GM23338 (cell line): ENCODE results near the gene TNS3. TPM values are rescaled to one million over a fixed set of nuclear protein-coding genes. Genes with fewer than 3 reads are reported as not detected.
A peak's percentile ranks its signal among the peaks of the same experiment; 100 is the strongest.

ENCODE experiments used
- ATAC-seq: fragments of 200-7000 bp; cut with Tn5 transposase; 3 replicates; pipeline ENCODE4 v1.9.1; 2020
- DNase-seq: peaks from one replicate; pipeline ENCODE4 v3.0.0-alpha.2; 2015; ENCODE audit warnings: low spot score
- H2AFZ ChIP-seq: fragments of 200-600 bp; sonication (generic); 2 replicates; pipeline ENCODE4 v1.8.0; 2016; ENCODE audit warnings: antibody characterized with exemption, mild to moderate bottlenecking, moderate library complexity
- H3F3A ChIP-seq: fragments of 200-600 bp; sonication (generic); replicated peaks from 2 replicates; pipeline ENCODE4 v1.8.0; 2017; ENCODE audit warnings: antibody characterized with exemption, mixed run types, low read depth
- H3K27ac ChIP-seq: fragments of 200-600 bp; sonication (generic); 2 replicates; pipeline ENCODE4 v1.6.1; 2016; ENCODE audit warnings: low read depth
- H3K27me3 ChIP-seq: fragments of 200-600 bp; sonication (generic); 2 replicates; pipeline ENCODE4 v1.8.0; 2016; ENCODE audit warnings: mild to moderate bottlenecking, mixed run types, moderate library complexity; ENCODE audit not compliant: insufficient read depth
- H3K36me3 ChIP-seq: fragments of 200-600 bp; sonication (generic); 2 replicates; pipeline ENCODE4 v1.8.0; 2016; ENCODE audit warnings: mild to moderate bottlenecking; ENCODE audit not compliant: insufficient read depth
- H3K4me1 ChIP-seq: fragments of 200-600 bp; sonication (generic); 2 replicates; pipeline ENCODE4 v1.8.0; 2016; ENCODE audit warnings: mild to moderate bottlenecking, moderate library complexity; ENCODE audit not compliant: insufficient read depth
- H3K4me2 ChIP-seq: fragments of 200-600 bp; sonication (generic); 2 replicates; pipeline ENCODE4 v1.7.1; 2017; ENCODE audit warnings: mixed run types
- H3K4me3 ChIP-seq: fragments of 200-600 bp; sonication (generic); 2 replicates; pipeline ENCODE4 v1.6.1; 2016; ENCODE audit warnings: mixed run types
- H3K79me2 ChIP-seq: fragments of 200-600 bp; sonication (generic); replicated peaks from 2 replicates; pipeline ENCODE4 v1.8.0; 2017; ENCODE audit warnings: mild to moderate bottlenecking; ENCODE audit not compliant: insufficient read depth
- H3K9me2 ChIP-seq: fragments of 200-600 bp; sonication (generic); 2 replicates; pipeline ENCODE4 v1.8.0; 2017; ENCODE audit not compliant: insufficient read depth
- H4K20me1 ChIP-seq: fragments of 200-600 bp; sonication (generic); replicated peaks from 2 replicates; pipeline ENCODE4 v1.8.0; 2017; ENCODE audit warnings: mild to moderate bottlenecking; ENCODE audit not compliant: insufficient read depth
- H3K27ac Mint-ChIP-seq: 2 replicates; pipeline ENCODE4 v1.8.0; 2020; ENCODE audit warnings: inconsistent platforms, mild to moderate bottlenecking, moderate library complexity, mixed read lengths
- H3K27me3 Mint-ChIP-seq: 3 replicates; pipeline ENCODE4 v1.8.0; 2022; ENCODE audit warnings: low read depth, mild to moderate bottlenecking, moderate library complexity, mixed read lengths, inconsistent platforms; ENCODE audit not compliant: insufficient read depth, poor library complexity
- H3K36me3 Mint-ChIP-seq: 3 replicates; pipeline ENCODE4 v1.8.0; 2021; ENCODE audit warnings: low read depth, mild to moderate bottlenecking, inconsistent platforms, moderate library complexity, mixed read lengths
- H3K4me1 Mint-ChIP-seq: 3 replicates; pipeline ENCODE4 v1.8.0; 2020; ENCODE audit warnings: mild to moderate bottlenecking, inconsistent platforms, mixed read lengths
- H3K4me3 Mint-ChIP-seq: 3 replicates; pipeline ENCODE4 v1.8.0; 2021; ENCODE audit warnings: moderate library complexity, mild to moderate bottlenecking, inconsistent platforms, mixed read lengths
- H3K9me3 Mint-ChIP-seq: 3 replicates; pipeline ENCODE4 v1.8.0; 2020; ENCODE audit warnings: moderate library complexity, mild to moderate bottlenecking, inconsistent platforms, mixed read lengths
- CREB1 ChIP-seq: fragments of 250-450 bp; sonication (Bioruptor Pico); IDR thresholded peaks from 2 replicates; pipeline ENCODE4 v1.5.0; 2020; ENCODE audit warnings: low read depth, mild to moderate bottlenecking, moderate library complexity
- CTCF ChIP-seq, 2 experiments: fragments of 200-600 bp in 1 of 2; sonication (generic) in 1 of 2; conservative IDR thresholded peaks; 2 replicates each; pipeline versions ENCODE4 v1.5.1 to v1.6.1; 2016 to 2017; ENCODE audit warnings: antibody characterized with exemption in 2 of 2, low read depth in 2 of 2, mild to moderate bottlenecking in 2 of 2, moderate library complexity in 1 of 2
- ETS1 ChIP-seq: IDR thresholded peaks from 2 replicates; pipeline ENCODE4 v1.6.1; 2016; ENCODE audit warnings: antibody characterized with exemption
- EZH2phosphoT487 ChIP-seq: fragments of 200-600 bp; sonication (generic); IDR thresholded peaks from one replicate; pipeline ENCODE4 v1.8.1; 2018; ENCODE audit warnings: antibody characterized with exemption; ENCODE audit not compliant: unreplicated experiment
- NANOG ChIP-seq: IDR thresholded peaks from 2 replicates; pipeline ENCODE4 v1.6.1; 2016; ENCODE audit warnings: antibody characterized with exemption, borderline replicate concordance
- STAT1 ChIP-seq: IDR thresholded peaks from one replicate; pipeline ENCODE4 v1.6.1; 2016; ENCODE audit warnings: antibody characterized with exemption; ENCODE audit not compliant: unreplicated experiment
- ZNF114 ChIP-seq: fragments of 250-450 bp; sonication (Bioruptor Pico); IDR thresholded peaks from 2 replicates; pipeline ENCODE4 v1.5.0; 2020; ENCODE audit warnings: mild to moderate bottlenecking, moderate library complexity
- ZNF331 ChIP-seq: fragments of 250-450 bp; sonication (Bioruptor Pico); IDR thresholded peaks from 2 replicates; pipeline ENCODE4 v1.5.0; 2020; ENCODE audit warnings: low read depth, mild to moderate bottlenecking, moderate library complexity
- polyA plus RNA-seq: library from polyadenylated mRNA; unstranded; fragments of >200 nt; fragmentation: Nextera tagmentation; extraction: Ambion mirVana; gene quantifications from 2 replicates; pipeline ENCODE4 v1.2.1, GENCODE V29; 2016
- total RNA-seq: library from RNA; depleted of rRNA; stranded (reverse); fragments of >200 nt; shearing (Covaris generic); gene quantifications from 2 replicates; pipeline ENCODE4 v1.2.3, GENCODE V29; 2014

Gene TNS3
- total and polyA plus RNA-seq, 2 experiments from 2014 or later, result 6.2 to 28.7 TPM

- no peak overlapping the region for H3K27ac Mint-ChIP-seq
- TF ChIP-seq ETS1 (no peak), ZNF114 (CRISPR knock-in tag) (no peak), CREB1 (CRISPR knock-in tag) (no peak), NANOG (no peak), CTCF (conservative IDR thresholded peaks at IDR 0.05; ENCODE audit: low read depth in 2 of 2) (no peak), STAT1 (no peak), ZNF331 (CRISPR knock-in tag) (no peak)
Observed at GRCh38 chr7:47357361-47357760, 224.6 kb downstream of the TNS3 start.

GRCh38 chr7:47356261-47356660 lies 225.7 kb downstream of the TNS3 start:
- DNase-seq (peak; percentile 33), ATAC-seq (peak; percentile 64)
- Mint-ChIP-seq H3K4me3 (no peak overlapping the region), H3K9me3 (no peaks in the 10 kb centered on the region), H3K36me3 (no peaks in the 10 kb centered on the region), H3K27ac (no peak overlapping the region; the same call in 1 of the 2 replicates), H3K27me3 (peaks cover 5% of the 10 kb centered on the region), H3K4me1 (peaks cover 16% of the 10 kb centered on the region)
- no peaks in the 10 kb centered on the region for H3K79me2 ChIP-seq
- no peak overlapping the region for H3K27ac ChIP-seq
- H3K4me3 ChIP-seq, result no peak overlapping the region
- no peaks in the 10 kb centered on the region; the same call in 1 of the 2 replicates for H4K20me1 ChIP-seq
- H3F3A ChIP-seq, result no peaks in the 10 kb centered on the region
- no peaks in the 10 kb centered on the region for H3K27me3 ChIP-seq
- H3K9me2 ChIP-seq, result no peaks in the 10 kb centered on the region
- H3K4me2 ChIP-seq, result no peak overlapping the region
- H3K36me3 ChIP-seq, result no peaks in the 10 kb centered on the region
- H2AFZ ChIP-seq, result no peak overlapping the region
- H3K4me1 ChIP-seq, result no peaks in the 10 kb centered on the region
- TF ChIP-seq STAT1, result no peak
- TF ChIP-seq NANOG, result no peak
- TF ChIP-seq EZH2phosphoT487, result no peak
- TF ChIP-seq CTCF (conservative IDR thresholded peaks at IDR 0.05; ENCODE audit: low read depth in 2 of 2), result peak; percentile 8 to 30; a peak in 3 of 4 replicates

More at GRCh38 chr7:47357361-47357760, 224.6 kb downstream of the TNS3 start:
- Mint-ChIP-seq H3K27me3 (peaks cover 8% of the 10 kb centered on the region), H3K4me1 (peaks cover 16% of the 10 kb centered on the region), H3K9me3 (no peaks in the 10 kb centered on the region), H3K36me3 (no peaks in the 10 kb centered on the region), H3K4me3 (no peak overlapping the region)
- no peak overlapping the region for H3K4me3 ChIP-seq
- ATAC-seq (no peak), DNase-seq (no peak)
- no peaks in the 10 kb centered on the region for H3K79me2 ChIP-seq
- H3K27me3 ChIP-seq, result no peaks in the 10 kb centered on the region
- no peaks in the 10 kb centered on the region for H3K36me3 ChIP-seq
- no peaks in the 10 kb centered on the region for H3K4me1 ChIP-seq
- no peak overlapping the region for H2AFZ ChIP-seq
- H3K4me2 ChIP-seq, result no peak overlapping the region
- H4K20me1 ChIP-seq, result no peaks in the 10 kb centered on the region; the same call in 1 of the 2 replicates
- no peaks in the 10 kb centered on the region for H3K9me2 ChIP-seq
- H3F3A ChIP-seq, result no peaks in the 10 kb centered on the region
- H3K27ac ChIP-seq, result no peak overlapping the region
